Measurements from ENCODE around the gene ZCWPW2.

DNA sequence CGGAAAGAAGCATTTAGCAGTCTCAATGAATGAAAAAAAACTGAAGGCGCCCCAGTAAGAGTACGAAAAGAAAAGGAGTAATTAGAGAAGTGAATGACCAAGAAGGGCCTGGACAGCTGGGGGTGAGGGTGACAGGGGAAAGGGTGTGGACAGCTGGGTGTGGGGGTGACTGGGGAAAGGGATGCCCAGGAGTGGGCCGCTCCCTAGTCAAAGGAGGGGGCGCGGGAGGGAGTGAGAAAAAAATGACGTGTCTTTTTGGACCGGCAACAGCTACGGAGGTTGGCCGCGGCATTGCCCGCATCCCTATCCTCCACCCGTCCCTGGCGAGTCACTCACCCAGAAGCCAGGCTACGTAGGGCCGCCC, 274 bp upstream of the ZCWPW2 start:
- TF ChIP-seq, protein P1, sequence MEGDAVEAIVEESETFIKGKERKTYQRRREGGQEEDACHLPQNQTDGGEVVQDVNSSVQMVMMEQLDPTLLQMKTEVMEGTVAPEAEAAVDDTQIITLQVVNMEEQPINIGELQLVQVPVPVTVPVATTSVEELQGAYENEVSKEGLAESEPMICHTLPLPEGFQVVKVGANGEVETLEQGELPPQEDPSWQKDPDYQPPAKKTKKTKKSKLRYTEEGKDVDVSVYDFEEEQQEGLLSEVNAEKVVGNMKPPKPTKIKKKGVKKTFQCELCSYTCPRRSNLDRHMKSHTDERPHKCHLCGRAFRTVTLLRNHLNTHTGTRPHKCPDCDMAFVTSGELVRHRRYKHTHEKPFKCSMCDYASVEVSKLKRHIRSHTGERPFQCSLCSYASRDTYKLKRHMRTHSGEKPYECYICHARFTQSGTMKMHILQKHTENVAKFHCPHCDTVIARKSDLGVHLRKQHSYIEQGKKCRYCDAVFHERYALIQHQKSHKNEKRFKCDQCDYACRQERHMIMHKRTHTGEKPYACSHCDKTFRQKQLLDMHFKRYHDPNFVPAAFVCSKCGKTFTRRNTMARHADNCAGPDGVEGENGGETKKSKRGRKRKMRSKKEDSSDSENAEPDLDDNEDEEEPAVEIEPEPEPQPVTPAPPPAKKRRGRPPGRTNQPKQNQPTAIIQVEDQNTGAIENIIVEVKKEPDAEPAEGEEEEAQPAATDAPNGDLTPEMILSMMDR (conservative IDR thresholded peaks at IDR 0.05): no peak
- no peak for TF ChIP-seq ZFX (IDR thresholded peaks at IDR 0.05)

Data from C4-2B (cell line).